HT1080 (cell line): Measurements from ENCODE around the gene WNT5A. TPM values are rescaled to one million over a fixed set of nuclear protein-coding genes. Genes with fewer than 3 reads are reported as not detected.

Source experiments
- DNase-seq: peaks from one replicate; pipeline ENCODE4 v3.0.0-alpha.2; 2015; ENCODE audit warnings: low read depth
- total RNA-seq: library from RNA; depleted of rRNA; stranded (reverse); fragments of >200 nt; shearing (Covaris generic); gene quantifications from 2 replicates; pipeline ENCODE4 v1.2.3, GENCODE V29; 2014

WNT5A gene
- total RNA-seq, 1 experiment from 2014 or later: 9.9 TPM

GRCh38 chr3:55482496-55483195 lies 4.5 kb downstream of the WNT5A start:
- no peak for DNase-seq

- DNase-seq: no peak
Measured at GRCh38 chr3:55481744-55482495, 5.2 kb downstream of the WNT5A start.

GRCh38 chr3:55480911-55481743 lies 6.0 kb downstream of the WNT5A start:
- no peak for DNase-seq

GRCh38 chr3:55477306-55478303 lies 9.5 kb downstream of the WNT5A start:
- DNase-seq: no peak

GRCh38 chr3:55476515-55476914 lies 10.6 kb downstream of the WNT5A start:
- peak; percentile 82 for DNase-seq

- DNase-seq: no peak
Measured at GRCh38 chr3:55474213-55474632, 12.9 kb downstream of the WNT5A start.

GRCh38 chr3:55473788-55474187 lies 13.3 kb downstream of the WNT5A start:
- DNase-seq: no peak

- no peak for DNase-seq
Measured at GRCh38 chr3:55471522-55472280, 15.4 kb downstream of the WNT5A start.

GRCh38 chr3:55471084-55471483 lies 16.0 kb downstream of the WNT5A start:
- DNase-seq: no peak

GRCh38 chr3:55469957-55470526 lies 17.1 kb downstream of the WNT5A start:
- no peak for DNase-seq

GRCh38 chr3:55468251-55468650 lies 18.9 kb downstream of the WNT5A start:
- DNase-seq: peak; percentile 43

- no peak for DNase-seq
Measured at GRCh38 chr3:55467099-55467498, 20.0 kb downstream of the WNT5A start.

- DNase-seq: no peak
Measured at GRCh38 chr3:55466526-55466925, 20.6 kb downstream of the WNT5A start.

- peak; percentile 71 for DNase-seq
Measured at GRCh38 chr3:55461896-55462295, 25.2 kb downstream of the WNT5A start.

- DNase-seq: no peak
Measured at GRCh38 chr3:55459838-55460237, 27.3 kb downstream of the WNT5A start.

GRCh38 chr3:55458181-55458790 lies 28.8 kb downstream of the WNT5A start:
- peak; percentile 68 for DNase-seq

- no peak for DNase-seq
Measured at GRCh38 chr3:55455915-55456314, 31.2 kb downstream of the WNT5A start.

GRCh38 chr3:55454611-55455010 lies 32.5 kb downstream of the WNT5A start:
- DNase-seq: peak; percentile 26

GRCh38 chr3:55453886-55454496 lies 33.1 kb downstream of the WNT5A start:
- no peak for DNase-seq
